Prostate gland (tissue), 2 donors: ENCODE measurements around the gene SURF1. TPM values are rescaled to one million over a fixed set of nuclear protein-coding genes. Genes with fewer than 3 reads are reported as not detected.
"Not testable (repeated sequence)": the region's sequence is repeated elsewhere in the genome, so short reads cannot be mapped to it uniquely, and the experiment has no call there.

Experiments
- DNase-seq: peaks from one replicate; pipeline ENCODE4 v3.0.0-alpha.2; 2019; ENCODE audit warnings: low spot score
- H3K27ac ChIP-seq, 2 donors: fragments of 200-600 bp; sonication (generic); 2 replicates each; pipeline ENCODE4 v1.5.1; 2017 to 2019
- H3K27me3 ChIP-seq: fragments of 200-600 bp; sonication (generic); replicated peaks from 2 replicates; pipeline ENCODE4 v1.5.1; 2019; ENCODE audit not compliant: insufficient read depth
- H3K36me3 ChIP-seq, 2 donors: fragments of 200-600 bp; sonication (generic); 1 replicate in 1 of 2; 2 replicates in 1 of 2; pipeline versions ENCODE4 v1.5.1 to v1.8.1; 2017 to 2019
- H3K4me1 ChIP-seq: fragments of 200-600 bp; sonication (generic); replicated peaks from 2 replicates; pipeline ENCODE4 v1.5.1; 2019
- H3K4me3 ChIP-seq, 2 donors: fragments of 200-600 bp; sonication (generic); 2 replicates each; pipeline ENCODE4 v1.5.1; 2017 to 2019
- H3K9me3 ChIP-seq: fragments of 200-600 bp; sonication (generic); 2 replicates; pipeline ENCODE4 v1.5.1; 2017
- CTCF ChIP-seq, 4 experiments: fragments of 200-600 bp in 2 of 4; fragments of 450-650 bp in 2 of 4; sonication (generic) in 2 of 4; IDR thresholded peaks; 1 replicate in 3 of 4; 2 replicates in 1 of 4; pipeline ENCODE4 v1.5.1; 2016 to 2019; ENCODE audit warnings: antibody characterized with exemption in 4 of 4, mild to moderate bottlenecking in 2 of 4, moderate library complexity in 2 of 4
- POLR2A ChIP-seq: fragments of 450-650 bp; IDR thresholded peaks from one replicate; pipeline ENCODE4 v1.6.1; 2016; ENCODE audit warnings: antibody characterized with exemption, mild to moderate bottlenecking
- POLR2AphosphoS5 ChIP-seq: sonication (generic); formaldehyde crosslinking; IDR thresholded peaks from one replicate; pipeline ENCODE4 v1.6.1; 2017; ENCODE audit warnings: antibody characterized with exemption
- WGBS: methylation state at CpG from one replicate; pipeline ENCODE4 v1.1.5; 2018; 5-methylcytosine and 5-hydroxymethylcytosine counted together
- intact Hi-C: fragments of 100-400 bp; cut with DNase I; formaldehyde crosslinking; loops from one replicate; pipeline ENCODE4 v1.14.2; 2022
- total RNA-seq, 2 donors: library from RNA; depleted of rRNA; stranded (reverse); fragments of >200 nt; gene quantifications; one replicate each; pipeline ENCODE4 v1.1.0, GENCODE V29; 2016

Gene SURF1
- total RNA-seq, 2 donors from 2014 or later = 53.3 to 73.8 TPM

DNA sequence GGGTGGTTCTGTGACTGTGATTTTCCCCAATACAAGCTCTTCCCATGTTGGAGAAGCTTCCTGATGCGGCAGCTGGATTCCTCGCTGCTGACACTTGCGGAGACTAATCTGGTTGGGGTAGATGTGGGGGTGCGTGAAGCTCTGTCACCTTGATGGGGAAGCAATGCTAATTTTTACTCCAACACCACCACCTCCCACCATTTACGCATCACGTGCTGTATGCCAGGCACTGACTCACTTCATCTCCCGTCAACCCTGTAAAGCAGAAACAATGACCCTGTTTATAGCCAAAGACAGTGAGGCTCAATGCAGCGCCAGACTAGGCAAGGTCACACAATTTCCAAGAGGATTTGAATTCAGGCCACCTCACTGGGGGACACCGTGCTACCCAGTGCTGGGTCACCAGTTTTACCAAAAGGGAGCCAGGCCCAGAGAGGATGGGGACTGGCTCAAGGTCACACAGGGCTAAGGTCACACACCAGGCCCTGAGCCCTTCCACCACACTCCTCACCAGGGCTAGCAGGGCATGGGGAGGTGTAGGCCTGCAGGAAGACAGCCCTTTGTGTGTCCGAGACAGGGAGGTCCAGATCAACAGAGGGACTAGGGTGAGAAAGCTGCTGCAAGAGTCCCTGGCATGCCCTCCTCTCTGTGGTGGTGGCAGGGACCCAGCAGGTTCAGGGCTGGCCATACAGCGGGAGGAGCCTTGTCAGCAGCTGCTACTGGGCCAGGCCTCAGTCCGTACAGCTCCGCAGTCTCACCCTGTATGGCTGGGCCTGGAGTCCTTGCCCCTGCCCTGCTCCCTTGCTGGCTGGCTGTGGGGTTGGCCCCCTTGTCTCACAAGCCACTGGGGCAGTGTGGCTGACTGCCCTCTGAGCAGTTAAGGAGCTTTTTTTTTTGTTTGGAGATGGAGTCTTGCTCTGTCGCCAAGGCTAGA, 23.1 kb upstream of the SURF1 start:
- WGBS = 92% methylated on average over 13 of the region's 14 CpGs
- Histone ChIP-seq H3K4me1 (no peaks in the 10 kb centered on the region), H3K4me3 (no peak overlapping the region), H3K27me3 (no peaks in the 10 kb centered on the region), H3K27ac (no peak overlapping the region), H3K36me3 (no peaks in the 10 kb centered on the region), H3K9me3 (no peaks in the 10 kb centered on the region)
- intact Hi-C loops = loop anchor here (10.0 kb wide), 1 partner anchor 435 kb away; the partner anchor contains the start of gene TSC1
- no peak for DNase-seq
- no peak for TF ChIP-seq CTCF (IDR thresholded peaks at IDR 0.05)
- TF ChIP-seq POLR2A = no peak
- no peak for TF ChIP-seq POLR2AphosphoS5

- DNase-seq = no peak
- no peak overlapping the region for H3K4me3 ChIP-seq
- WGBS = 90% methylated on average over 1 of the region's 1 CpG
- H3K36me3 ChIP-seq = no peaks in the 10 kb centered on the region
- no peaks in the 10 kb centered on the region for H3K4me1 ChIP-seq
- TF ChIP-seq POLR2A = no peak
- no peak for TF ChIP-seq CTCF (IDR thresholded peaks at IDR 0.05)
- no peaks in the 10 kb centered on the region for H3K27me3 ChIP-seq
- H3K9me3 ChIP-seq = no peaks in the 10 kb centered on the region
- H3K27ac ChIP-seq = no peak overlapping the region
- intact Hi-C loops = loop anchor here (10.0 kb wide), 1 partner anchor 434 kb away; the partner anchor contains the start of gene TSC1
Observed at GRCh38 chr9:133378408-133378962, 22.2 kb upstream of the SURF1 start.

DNA sequence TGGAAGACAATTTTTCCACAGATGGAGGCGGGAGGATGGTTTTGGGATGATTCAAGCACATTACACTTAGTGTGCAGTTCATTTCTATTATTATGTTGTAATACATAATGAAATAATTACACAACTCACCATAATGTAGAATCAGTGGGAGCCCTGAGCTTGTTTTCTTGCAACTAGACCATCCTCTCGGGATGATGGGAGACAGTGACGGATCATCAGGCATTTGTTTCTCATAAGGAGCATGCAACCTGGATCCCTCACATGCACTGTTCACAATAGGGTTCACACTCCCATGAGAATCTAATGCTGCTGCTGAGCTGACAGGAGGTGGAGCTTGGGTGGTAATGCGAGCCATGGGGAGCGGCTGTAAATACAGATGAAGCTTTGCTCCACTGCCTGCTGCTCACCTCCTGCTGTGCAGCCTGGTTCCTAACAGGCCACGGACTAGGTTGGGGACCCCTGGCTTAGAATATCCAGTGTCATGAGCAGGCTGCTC, 21.5 kb upstream of the SURF1 start:
- intact Hi-C loops = loop anchor here (10.0 kb wide), 1 partner anchor 433 kb away; the partner anchor contains the start of gene TSC1
- H3K27ac ChIP-seq = no peak overlapping the region
- WGBS = 78% methylated on average over 6 of the region's 6 CpGs

GRCh38 chr9:133377280-133377679, 21.0 kb upstream of the SURF1 start:
- H3K4me1 ChIP-seq, DNase-seq, H3K4me3 ChIP-seq, H3K36me3 ChIP-seq, H3K27ac ChIP-seq, H3K27me3 ChIP-seq, H3K9me3 ChIP-seq: not testable (repeated sequence)
- intact Hi-C loops = loop anchor here (10.0 kb wide), 1 partner anchor 432 kb away; the partner anchor contains the start of gene TSC1
- WGBS = 89% methylated on average over 14 of the region's 14 CpGs

More for the DNA sequence above, 21.5 kb upstream of the SURF1 start:
- Histone ChIP-seq H3K36me3 (no peaks in the 10 kb centered on the region), H3K9me3 (no peaks in the 10 kb centered on the region), H3K4me1 (no peaks in the 10 kb centered on the region), H3K27me3 (no peaks in the 10 kb centered on the region), H3K4me3 (no peak overlapping the region)
- DNase-seq = no peak
- TF ChIP-seq POLR2AphosphoS5 (no peak), POLR2A (no peak)

DNA sequence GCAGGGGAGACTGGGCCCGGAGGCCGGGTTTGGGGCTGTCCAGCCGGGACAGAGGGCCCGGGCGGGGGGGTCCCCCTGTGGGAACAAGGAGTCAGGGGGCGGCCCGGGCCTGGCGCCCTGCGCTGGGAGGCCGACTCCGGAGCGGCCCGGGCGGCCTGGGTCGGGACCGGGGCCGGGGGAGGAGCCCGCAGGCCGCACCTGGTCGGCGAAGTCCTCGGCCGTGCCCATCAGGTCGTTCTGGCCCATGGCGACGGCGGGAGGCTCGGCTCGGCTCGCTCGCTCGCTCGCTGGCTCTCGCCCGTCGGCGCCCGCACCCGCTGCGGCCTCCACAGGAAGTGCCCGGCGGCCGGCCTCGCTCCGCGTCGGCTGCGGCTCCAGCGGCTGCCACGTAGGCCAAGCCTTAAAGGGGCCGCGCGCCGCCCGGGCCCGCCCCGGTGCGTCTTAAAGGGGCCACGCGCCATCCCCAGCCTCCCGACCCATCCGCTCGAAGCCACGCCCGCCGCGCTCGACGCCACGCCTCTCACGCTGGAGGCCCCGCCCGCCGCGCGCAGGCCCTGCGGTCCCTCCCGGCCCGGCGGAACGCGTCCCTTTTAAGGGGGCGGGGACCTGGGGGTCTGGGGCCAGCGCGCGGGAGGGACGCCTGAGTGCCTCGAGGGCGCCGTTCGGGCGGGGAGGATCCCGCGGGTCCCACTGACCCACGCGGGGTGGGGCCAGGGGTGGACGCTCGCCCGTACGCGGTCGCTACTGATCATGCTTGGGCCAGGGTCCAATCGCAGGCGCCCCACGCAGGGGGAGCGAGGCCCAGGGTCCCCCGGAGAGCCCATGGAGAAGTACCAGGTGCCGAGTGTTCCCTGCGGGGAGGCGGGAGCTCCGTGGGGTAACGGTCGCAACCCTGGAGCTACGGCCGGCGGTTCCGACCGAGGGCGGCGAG, 19.7 kb upstream of the SURF1 start, which contains the start of the genes STKLD1 and SURF4:
Gene STKLD1, plus strand, starts transcription at position 643 of the 931 bp plus-strand sequence. Its CDS starts 108 bp downstream, at position 751.
Gene SURF4, minus strand, starts transcription at position 337 of the 931 bp plus-strand sequence. Its CDS starts 91 bp downstream, at position 246.
- peak; percentile 95 for DNase-seq
- intact Hi-C loops = loop anchor here (10.0 kb wide), 1 partner anchor 431 kb away; the partner anchor contains the start of gene TSC1
- WGBS = under 1% methylated on average over 70 of the region's 120 CpGs
- peaks cover 12% of the 10 kb centered on the region for H3K4me1 ChIP-seq
- H3K9me3 ChIP-seq = no peaks in the 10 kb centered on the region
- H3K27ac ChIP-seq = peak within 1 kb of the TSS; percentile 86 to 90
- no peaks in the 10 kb centered on the region for H3K36me3 ChIP-seq
- peak; percentile 90 for TF ChIP-seq POLR2A
- TF ChIP-seq POLR2AphosphoS5 = peak; percentile 54
- peak in 2 of 4 experiments; percentile 42 to 56 for TF ChIP-seq CTCF (IDR thresholded peaks at IDR 0.05)
- H3K27me3 ChIP-seq = no peaks in the 10 kb centered on the region
- peak within 1 kb of the TSS; percentile 99 for H3K4me3 ChIP-seq
